CD14-positive monocyte (primary cell): Measurements from ENCODE around the gene NBAS. TPM values are rescaled to one million over a fixed set of nuclear protein-coding genes. Genes with fewer than 3 reads are reported as not detected.

Source experiments
- DNase-seq, 3 donors: peaks; one replicate each; pipeline ENCODE4 v3.0.0-alpha.2; 2011 to 2022
- H2AFZ ChIP-seq: 2 replicates; pipeline ENCODE4 v1.6.0; 2012; ENCODE audit warnings: mild to moderate bottlenecking, low read depth, low read length, inconsistent platforms; ENCODE audit not compliant: insufficient read depth, poor library complexity, severe bottlenecking
- H3K27ac ChIP-seq, 2 donors: 1 replicate in 1 of 2; 2 replicates in 1 of 2; pipeline ENCODE4 v1.5.1; 2012 to 2013; ENCODE audit warnings: low read length in 2 of 2, control low read depth in 1 of 2, inconsistent platforms in 1 of 2, low read depth in 1 of 2, mild to moderate bottlenecking in 1 of 2
- H3K27me3 ChIP-seq, 2 donors: one replicate each; pipeline versions ENCODE4 v1.6.0 to v1.6.1; 2011 to 2013; ENCODE audit warnings: low read length in 2 of 2; ENCODE audit not compliant: control insufficient read depth in 2 of 2, insufficient read depth in 2 of 2
- H3K36me3 ChIP-seq, 2 donors: replicated peaks in 1 of 2; 1 replicate in 1 of 2; 2 replicates in 1 of 2; pipeline versions ENCODE4 v1.5.1 to v1.6.1; 2012 to 2013; ENCODE audit warnings: low read length in 2 of 2, control low read depth in 1 of 2, inconsistent platforms in 1 of 2, mild to moderate bottlenecking in 1 of 2; ENCODE audit not compliant: insufficient read depth in 2 of 2, control insufficient read depth in 1 of 2
- H3K4me1 ChIP-seq, 2 donors: 1 replicate in 1 of 2; 2 replicates in 1 of 2; pipeline versions ENCODE4 v1.5.1 to v1.6.1; 2012 to 2013; ENCODE audit warnings: low read length in 2 of 2, control low read depth in 1 of 2, inconsistent platforms in 1 of 2, mild to moderate bottlenecking in 1 of 2, moderate library complexity in 1 of 2; ENCODE audit not compliant: insufficient read depth in 2 of 2, control insufficient read depth in 1 of 2
- H3K4me2 ChIP-seq: replicated peaks from 2 replicates; pipeline ENCODE3; 2012; ENCODE audit warnings: low read length, moderate library complexity, mild to moderate bottlenecking; ENCODE audit not compliant: poor library complexity, severe bottlenecking; ENCODE audit errors: extremely low read depth
- H3K4me3 ChIP-seq, 3 experiments: fragments of 200-600 bp in 1 of 3; sonication (generic) in 1 of 3; replicated peaks in 1 of 3; 1 replicate in 2 of 3; 2 replicates in 1 of 3; pipeline ENCODE4 v1.5.1; 2011 to 2013; ENCODE audit warnings: low read length in 3 of 3, mild to moderate bottlenecking in 3 of 3, control low read depth in 2 of 3, low read depth in 2 of 3, inconsistent platforms in 1 of 3, moderate library complexity in 1 of 3
- H3K79me2 ChIP-seq: 2 replicates; pipeline ENCODE4 v1.6.0; 2012; ENCODE audit warnings: mild to moderate bottlenecking, control low read depth, inconsistent platforms, low read length, moderate library complexity; ENCODE audit not compliant: insufficient read depth
- H3K9ac ChIP-seq: 2 replicates; pipeline ENCODE4 v1.6.0; 2017; ENCODE audit warnings: low read length, mild to moderate bottlenecking; ENCODE audit not compliant: insufficient read depth, poor library complexity, severe bottlenecking
- H3K9me3 ChIP-seq, 2 donors: replicated peaks in 1 of 2; 1 replicate in 1 of 2; 2 replicates in 1 of 2; pipeline versions ENCODE4 v1.5.1 to v1.6.1; 2012 to 2013; ENCODE audit warnings: low read length in 2 of 2, control low read depth in 1 of 2; ENCODE audit not compliant: control insufficient read depth in 1 of 2, insufficient read depth in 1 of 2
- H4K20me1 ChIP-seq: 2 replicates; pipeline ENCODE4 v1.6.0; 2012; ENCODE audit warnings: mild to moderate bottlenecking, low read length, control low read depth, moderate library complexity; ENCODE audit not compliant: insufficient read depth
- H3K27ac Mint-ChIP-seq, 7 donors: one replicate each; pipeline ENCODE4 v1.8.0; 2020; ENCODE audit warnings: mild to moderate bottlenecking in 7 of 7, mixed read lengths in 7 of 7, moderate library complexity in 6 of 7, inconsistent platforms in 2 of 7
- H3K27me3 Mint-ChIP-seq, 3 donors: one replicate each; pipeline ENCODE4 v1.8.0; 2021 to 2022; ENCODE audit warnings: low read depth in 3 of 3, mild to moderate bottlenecking in 3 of 3, mixed read lengths in 3 of 3, moderate library complexity in 3 of 3, inconsistent platforms in 1 of 3
- H3K36me3 Mint-ChIP-seq, 2 donors: one replicate each; pipeline ENCODE4 v1.8.0; 2020; ENCODE audit warnings: mixed read lengths in 2 of 2, inconsistent platforms in 1 of 2, mild to moderate bottlenecking in 1 of 2
- H3K4me1 Mint-ChIP-seq: one replicate; pipeline ENCODE4 v1.8.0; 2020; ENCODE audit warnings: mild to moderate bottlenecking, mixed read lengths
- H3K4me3 Mint-ChIP-seq, 2 donors: one replicate each; pipeline ENCODE4 v1.8.0; 2020; ENCODE audit warnings: mild to moderate bottlenecking in 2 of 2, mixed read lengths in 2 of 2, moderate library complexity in 1 of 2
- H3K9me3 Mint-ChIP-seq, 7 donors: one replicate each; pipeline ENCODE4 v1.8.0; 2020 to 2022; ENCODE audit warnings: mixed read lengths in 7 of 7, mild to moderate bottlenecking in 6 of 7, moderate library complexity in 6 of 7, inconsistent platforms in 2 of 7
- WGBS: methylation state at CpG from one replicate; pipeline ENCODE4 v1.1.5; 2013; ENCODE audit warnings: missing lambda C conversion rate; ENCODE audit not compliant: insufficient coverage; 5-methylcytosine and 5-hydroxymethylcytosine counted together
- intact Hi-C, 2 donors: fragments of 100-400 bp; cut with micrococcal nuclease; formaldehyde crosslinking; loops; one replicate each; pipeline versions ENCODE4 v1.15.0 to v1.15.1; 2023
- polyA plus RNA-seq, 3 donors: library from polyadenylated mRNA; depleted of rRNA in 1 of 3; unstranded in 2 of 3; stranded (reverse) in 1 of 3; fragments of 300-500 nt in 2 of 3; fragments of >200 nt in 1 of 3; fragmentation: Illumina TruSeq in 2 of 3; gene quantifications; 1 replicate in 2 of 3; 2 replicates in 1 of 3; pipeline ENCODE4 v1.2.3, GENCODE V29; 2012 to 2021
- TF ChIP-seq, protein P1 (sequence below): fragments of 200-600 bp; IDR thresholded peaks from one replicate; pipeline ENCODE4 v1.8.0; 2022; ENCODE audit warnings: antibody characterized with exemption, mild to moderate bottlenecking

The NBAS gene
- polyA plus RNA-seq, 3 donors = 8.9 to 10.9 (median 8.9) TPM

DNA sequence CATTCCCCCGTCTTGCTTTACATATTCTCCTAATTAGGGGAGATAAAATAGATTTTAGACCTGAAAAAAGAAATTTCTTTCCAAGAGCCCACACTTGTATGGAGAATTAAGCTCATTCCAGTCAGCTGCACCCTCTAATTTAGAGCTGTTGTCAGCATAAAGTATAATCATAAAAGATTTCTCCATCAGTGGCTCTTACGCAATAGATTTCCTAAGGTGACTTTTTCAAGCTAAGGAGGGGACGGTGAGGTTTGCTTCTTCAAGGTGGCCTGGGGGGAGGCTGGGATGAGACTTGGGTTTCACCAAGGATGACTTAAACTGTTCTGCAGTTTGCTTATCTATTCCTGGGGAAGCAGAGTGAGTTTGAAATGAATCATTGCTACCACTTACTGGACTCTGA lies 426.2 kb downstream of the NBAS start:
- no peak for DNase-seq
- no peaks in the 10 kb centered on the region for H3K79me2 ChIP-seq
- no peak overlapping the region for H3K4me2 ChIP-seq
- 0% methylated on average over 1 of the region's 3 CpGs for WGBS
- no peaks in the 10 kb centered on the region for H3K4me1 Mint-ChIP-seq
- intact Hi-C loops = no loop called here
- H3K36me3 Mint-ChIP-seq = no peaks in the 10 kb centered on the region
- H3K4me3 ChIP-seq = no peak overlapping the region
- H2AFZ ChIP-seq = no peak overlapping the region
- H3K27ac ChIP-seq = no peak overlapping the region
- H3K9me3 ChIP-seq = peaks cover 0 to 20% of the 10 kb centered on the region in 2 donors
- no peaks in the 10 kb centered on the region for H3K4me1 ChIP-seq
- H3K9me3 Mint-ChIP-seq = peaks cover 10 to 18% (median 13%) of the 10 kb centered on the region in 7 donors
- peaks cover 0 to 5% (median 5%) of the 10 kb centered on the region in 3 donors for H3K27me3 Mint-ChIP-seq
- no peaks in the 10 kb centered on the region for H3K27me3 ChIP-seq
- H4K20me1 ChIP-seq = no peaks in the 10 kb centered on the region
- H3K9ac ChIP-seq = no peak overlapping the region
- H3K36me3 ChIP-seq = no peaks in the 10 kb centered on the region
- TF ChIP-seq, protein P1, sequence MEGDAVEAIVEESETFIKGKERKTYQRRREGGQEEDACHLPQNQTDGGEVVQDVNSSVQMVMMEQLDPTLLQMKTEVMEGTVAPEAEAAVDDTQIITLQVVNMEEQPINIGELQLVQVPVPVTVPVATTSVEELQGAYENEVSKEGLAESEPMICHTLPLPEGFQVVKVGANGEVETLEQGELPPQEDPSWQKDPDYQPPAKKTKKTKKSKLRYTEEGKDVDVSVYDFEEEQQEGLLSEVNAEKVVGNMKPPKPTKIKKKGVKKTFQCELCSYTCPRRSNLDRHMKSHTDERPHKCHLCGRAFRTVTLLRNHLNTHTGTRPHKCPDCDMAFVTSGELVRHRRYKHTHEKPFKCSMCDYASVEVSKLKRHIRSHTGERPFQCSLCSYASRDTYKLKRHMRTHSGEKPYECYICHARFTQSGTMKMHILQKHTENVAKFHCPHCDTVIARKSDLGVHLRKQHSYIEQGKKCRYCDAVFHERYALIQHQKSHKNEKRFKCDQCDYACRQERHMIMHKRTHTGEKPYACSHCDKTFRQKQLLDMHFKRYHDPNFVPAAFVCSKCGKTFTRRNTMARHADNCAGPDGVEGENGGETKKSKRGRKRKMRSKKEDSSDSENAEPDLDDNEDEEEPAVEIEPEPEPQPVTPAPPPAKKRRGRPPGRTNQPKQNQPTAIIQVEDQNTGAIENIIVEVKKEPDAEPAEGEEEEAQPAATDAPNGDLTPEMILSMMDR = no peak
- no peak overlapping the region for H3K4me3 Mint-ChIP-seq
- no peak overlapping the region for H3K27ac Mint-ChIP-seq

DNA sequence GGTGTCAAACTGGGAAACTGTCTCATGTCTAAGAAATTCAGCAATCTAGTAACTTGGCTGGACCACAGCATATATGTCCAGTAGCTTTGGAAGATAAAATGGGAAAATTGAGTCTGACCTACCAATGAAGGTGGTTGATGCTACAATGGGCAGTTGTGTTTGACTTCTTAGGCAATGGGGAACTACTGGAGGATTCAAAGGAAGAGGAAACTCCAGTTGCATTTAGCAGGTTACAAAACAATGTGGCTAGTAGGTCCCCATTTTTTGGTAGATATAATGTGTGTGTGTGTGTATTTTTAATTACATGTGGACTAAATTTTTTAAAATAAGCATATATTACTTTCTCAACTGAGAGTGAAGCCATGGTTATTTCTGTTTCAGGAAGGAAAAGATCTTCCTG lies 427.7 kb downstream of the NBAS start:
- Mint-ChIP-seq H3K4me1 (no peaks in the 10 kb centered on the region), H3K9me3 (peaks cover 5 to 18% (median 11%) of the 10 kb centered on the region in 7 donors), H3K27ac (no peak overlapping the region), H3K27me3 (peaks cover 0 to 5% (median 5%) of the 10 kb centered on the region in 3 donors), H3K36me3 (no peaks in the 10 kb centered on the region), H3K4me3 (no peak overlapping the region)
- Histone ChIP-seq H2AFZ (no peak overlapping the region), H3K4me1 (no peaks in the 10 kb centered on the region), H3K4me2 (no peak overlapping the region), H3K79me2 (no peaks in the 10 kb centered on the region), H3K4me3 (no peak overlapping the region), H3K27ac (no peak overlapping the region), H3K36me3 (no peaks in the 10 kb centered on the region), H3K9ac (no peak overlapping the region), H3K27me3 (no peaks in the 10 kb centered on the region), H4K20me1 (no peaks in the 10 kb centered on the region), H3K9me3 (peaks cover 0 to 21% of the 10 kb centered on the region in 2 donors)
- TF ChIP-seq, protein P1 = no peak
- intact Hi-C loops = no loop called here
- DNase-seq = no peak
